ENCODE measurements around the gene XXYLT1.

XXYLT1 gene

DNA sequence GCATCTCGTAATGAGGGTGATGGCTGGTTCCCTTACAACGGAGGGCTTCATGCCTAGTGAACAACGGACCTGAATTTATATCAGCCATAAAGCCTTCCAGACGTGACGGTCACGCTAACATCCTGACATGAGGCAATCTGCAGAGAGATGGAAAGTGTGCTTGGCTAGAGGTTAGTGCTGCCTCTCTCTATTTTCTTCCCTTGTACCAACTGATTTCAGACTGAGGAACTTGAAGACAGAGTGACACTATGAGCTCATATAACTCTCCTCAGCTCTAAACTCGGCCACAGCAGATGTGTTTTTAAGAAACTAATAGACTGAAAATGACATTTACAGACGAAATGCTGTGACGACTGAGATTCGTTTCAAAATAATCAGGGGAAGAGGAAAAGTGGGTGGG is 122.4 kb downstream of the XXYLT1 start:
- no peak for DNase-seq

DNA sequence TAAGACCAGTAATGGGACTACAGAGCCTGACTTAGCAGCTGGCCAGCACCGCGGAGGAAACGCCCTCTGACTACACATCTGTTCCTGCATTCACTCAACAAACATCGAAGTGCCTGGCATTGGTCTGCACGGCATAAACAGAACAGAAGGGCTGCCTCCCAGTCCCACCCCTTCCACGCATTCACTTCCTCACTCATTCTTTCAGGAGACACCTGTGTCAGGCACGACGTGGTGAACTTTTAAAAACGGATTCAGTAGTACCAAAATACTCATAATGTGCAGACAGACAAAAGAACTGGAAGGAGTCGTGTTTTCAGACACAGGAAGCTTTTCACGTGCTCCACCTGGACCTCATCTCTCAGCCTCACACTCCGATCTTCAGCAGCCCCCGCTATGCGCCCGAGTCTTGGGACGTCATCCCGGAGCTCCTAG is 123.3 kb downstream of the XXYLT1 start:
- DNase-seq, result no peak

GRCh38 chr3:195146131-195146530 is 124.8 kb downstream of the XXYLT1 start:
- no peak for DNase-seq

- DNase-seq, result no peak
Observed at GRCh38 chr3:195145579-195145978, 125.4 kb downstream of the XXYLT1 start.

DNA sequence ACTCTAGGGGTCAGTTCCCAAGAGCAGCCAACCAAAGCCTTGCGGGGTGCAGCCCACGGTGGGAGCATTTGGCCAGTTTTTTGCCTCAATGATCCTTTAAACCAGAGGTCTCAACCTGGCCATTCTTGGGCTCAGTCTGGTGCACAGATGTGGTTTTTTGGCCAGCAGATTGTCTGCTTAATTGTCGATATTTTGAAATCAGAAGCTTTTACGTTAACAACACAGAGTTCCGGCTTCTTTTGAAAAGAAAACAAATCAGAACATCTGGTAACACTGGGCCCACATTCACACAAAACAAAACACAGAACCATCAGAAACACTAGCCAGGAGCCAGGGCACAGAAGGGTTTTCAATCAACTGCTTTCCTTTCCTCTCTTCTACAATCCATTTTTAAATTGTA is 127.7 kb downstream of the XXYLT1 start:
- DNase-seq, result no peak

DNA sequence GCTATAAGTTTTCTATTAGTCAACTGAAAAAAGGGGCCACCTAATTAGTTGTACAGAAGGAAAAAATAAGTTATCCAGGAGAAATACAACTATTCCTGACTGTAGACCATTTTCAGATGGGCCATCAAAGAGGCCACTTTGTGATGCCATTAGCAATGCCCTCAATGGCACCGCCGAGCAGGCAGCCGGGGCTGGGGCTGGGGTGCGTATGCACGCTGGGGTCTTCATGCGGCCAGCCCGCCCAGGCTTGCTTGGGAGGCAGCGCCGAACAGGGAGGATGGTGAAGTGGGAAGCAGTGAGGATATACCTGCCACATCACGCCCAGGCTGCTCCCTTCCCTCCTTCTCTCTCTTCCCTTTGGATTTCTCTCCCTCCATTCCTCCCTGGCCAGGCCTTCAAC is 128.4 kb downstream of the XXYLT1 start:
- no peak for DNase-seq

DNA sequence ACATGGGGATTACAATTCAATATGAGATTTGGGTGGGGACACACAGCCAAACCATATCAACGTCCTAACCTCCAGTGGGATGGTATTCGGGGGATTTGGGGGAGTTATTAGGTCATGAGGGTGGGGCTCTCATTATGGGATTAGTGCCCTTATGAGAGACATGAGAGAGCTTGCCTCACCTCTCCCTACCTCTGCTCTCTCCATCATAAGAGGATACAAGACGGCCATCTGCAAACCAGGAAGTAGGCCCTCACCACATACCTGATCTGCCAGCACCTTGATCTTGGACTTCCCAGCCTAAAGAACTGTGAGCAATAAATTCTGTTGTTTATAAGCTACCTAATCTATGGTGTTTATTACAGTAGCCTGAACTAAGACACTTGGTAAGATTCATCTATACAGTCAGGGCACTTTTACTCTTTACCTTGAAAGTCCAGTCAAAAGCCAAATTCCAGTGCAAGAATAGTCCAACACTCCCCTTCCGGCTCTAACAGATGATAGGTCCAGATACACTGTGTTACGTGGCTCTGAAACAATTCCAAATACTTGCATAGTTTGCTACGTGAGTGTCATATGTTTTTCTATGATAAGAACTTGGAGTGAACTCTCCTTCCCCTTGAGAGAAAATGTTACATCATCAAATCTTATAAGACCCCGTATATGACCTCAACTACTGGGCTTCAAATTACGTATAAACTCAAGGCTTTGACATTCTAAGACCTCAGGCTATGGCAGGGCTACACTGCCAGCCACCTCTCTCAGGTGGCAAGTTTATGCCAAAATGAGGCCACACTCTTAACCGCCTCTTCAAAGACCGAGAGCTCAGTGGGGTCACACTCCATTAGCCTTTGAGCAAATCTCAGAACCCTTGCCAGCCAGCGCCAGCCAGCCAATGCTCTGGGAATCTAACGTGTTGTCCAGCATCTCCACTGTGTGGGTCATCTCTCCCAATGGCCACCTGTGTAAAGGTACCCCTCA is 129.9 kb downstream of the XXYLT1 start:
- no peak for DNase-seq

DNA sequence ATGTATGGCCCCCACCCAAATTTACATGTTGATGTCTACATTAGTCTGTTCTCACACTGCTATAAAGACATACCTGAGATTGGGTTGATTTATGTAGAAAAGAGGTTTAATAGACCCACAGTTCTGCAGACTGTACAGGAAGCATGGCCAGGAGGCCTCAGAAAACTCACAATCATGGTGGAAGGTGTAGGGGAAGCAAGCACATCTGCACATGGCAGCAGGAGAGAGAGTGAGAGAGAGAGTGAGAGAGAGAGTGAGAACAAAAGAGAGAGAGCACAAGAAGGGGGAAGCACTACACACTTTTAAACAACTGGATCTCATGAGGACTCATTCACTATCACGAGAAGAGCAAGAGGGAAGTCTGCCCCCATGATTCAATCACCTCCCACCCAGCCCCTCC is 130.5 kb downstream of the XXYLT1 start:
- DNase-seq, result no peak

DNA sequence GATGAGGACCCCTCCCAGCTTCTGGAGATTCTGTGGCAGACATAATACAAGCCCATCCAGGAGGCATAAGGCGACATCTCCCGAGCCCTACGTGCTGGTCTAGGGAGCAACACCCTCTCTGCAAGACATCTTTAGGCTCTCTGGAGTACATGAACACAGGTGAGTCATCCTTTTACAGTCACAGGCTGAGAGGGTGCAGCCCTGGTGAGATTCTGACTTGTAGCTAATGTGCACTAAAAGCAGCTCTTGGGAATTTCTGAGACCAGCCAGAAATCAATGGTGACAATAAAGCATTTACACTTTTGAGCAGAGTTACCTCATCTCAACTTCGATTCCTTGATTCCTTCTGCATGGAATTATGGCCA is 131.1 kb downstream of the XXYLT1 start:
- DNase-seq, result no peak

DNA sequence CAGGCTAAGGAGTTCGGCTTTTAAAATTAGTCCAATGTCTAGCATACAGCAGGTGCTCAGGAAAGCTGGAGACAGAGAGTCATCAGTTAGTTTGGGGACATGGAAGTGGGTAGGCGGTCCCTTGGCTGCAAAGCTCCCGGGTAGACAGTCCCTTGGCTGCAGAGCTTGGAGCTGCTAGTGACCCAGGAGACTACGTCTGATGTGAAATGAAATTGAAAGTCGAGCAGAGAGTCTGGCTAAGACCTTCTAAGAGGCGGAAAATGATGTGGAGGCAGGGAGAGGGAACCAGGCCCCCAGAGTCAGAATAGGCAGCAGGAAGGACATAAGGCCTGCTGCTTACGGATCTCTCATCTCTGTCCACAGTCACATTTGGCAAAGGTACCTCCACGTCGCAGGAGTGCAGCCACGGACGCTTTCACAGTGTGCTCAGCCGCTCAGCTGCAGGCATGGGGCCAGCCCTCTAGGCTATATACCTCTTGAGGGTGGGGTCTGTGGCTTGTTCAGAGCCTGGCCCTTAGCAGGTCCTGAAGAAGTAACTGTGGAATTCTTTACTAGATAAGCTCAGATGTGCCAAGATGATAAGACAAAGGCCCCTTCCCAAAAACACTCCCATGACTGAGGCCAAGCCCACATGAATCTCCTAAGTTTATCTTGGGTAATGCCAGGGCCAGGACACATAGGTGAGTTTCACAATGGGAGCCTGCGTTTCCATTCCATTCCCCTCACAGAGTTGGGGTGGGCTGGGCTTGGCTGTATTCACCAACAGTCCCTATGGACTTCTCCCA is 131.7 kb downstream of the XXYLT1 start:
- DNase-seq, result no peak

GRCh38 chr3:195137638-195138588 is 133.0 kb downstream of the XXYLT1 start:
- no peak for DNase-seq

GRCh38 chr3:195135917-195136316 is 135.0 kb downstream of the XXYLT1 start:
- DNase-seq, result no peak

GRCh38 chr3:195134431-195134830 is 136.5 kb downstream of the XXYLT1 start:
- DNase-seq, result no peak

DNA sequence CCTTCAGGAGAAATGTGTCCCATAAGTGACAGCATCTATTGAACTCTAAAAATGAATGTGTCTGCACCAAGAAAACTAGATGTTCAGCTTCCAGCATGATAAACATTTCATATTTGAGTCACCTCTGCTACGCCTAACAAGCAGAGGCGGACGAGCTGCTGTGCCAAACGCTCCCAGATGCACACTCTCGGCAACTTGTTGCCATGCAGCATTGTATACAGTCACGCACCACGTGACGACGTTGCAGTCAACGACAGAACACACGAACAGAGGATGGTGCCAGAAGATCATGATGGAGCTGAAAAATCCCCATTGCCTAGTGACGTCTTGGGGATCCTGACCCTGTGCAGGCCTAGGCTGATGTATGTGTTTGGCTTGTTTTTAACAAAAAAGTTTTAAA is 137.5 kb downstream of the XXYLT1 start:
- DNase-seq, result no peak

DNA sequence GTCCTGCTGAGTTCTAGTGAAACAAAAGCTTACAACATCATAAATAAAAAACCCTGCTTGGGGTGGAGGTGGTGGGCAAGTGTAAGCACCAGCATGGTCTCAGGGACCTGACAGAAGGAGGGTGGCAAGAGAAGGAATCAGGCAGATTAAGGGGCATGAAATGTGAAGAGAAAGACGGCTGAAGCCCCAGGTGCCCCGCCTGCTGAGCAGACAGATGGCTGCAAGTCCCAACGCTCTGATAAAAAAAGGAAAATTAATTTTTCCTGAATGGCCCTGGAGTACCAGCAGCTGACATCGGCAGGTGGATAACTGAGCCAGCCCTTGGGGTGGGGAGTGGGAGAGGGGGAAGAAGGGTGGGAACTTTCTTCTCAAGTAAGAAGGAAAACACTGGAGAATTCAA is 137.9 kb downstream of the XXYLT1 start:
- no peak for DNase-seq

GRCh38 chr3:195131176-195131575 is 139.8 kb downstream of the XXYLT1 start:
- no peak for DNase-seq

GRCh38 chr3:195129644-195130492 is 141.1 kb downstream of the XXYLT1 start:
- peak; percentile 61 for DNase-seq

DNA sequence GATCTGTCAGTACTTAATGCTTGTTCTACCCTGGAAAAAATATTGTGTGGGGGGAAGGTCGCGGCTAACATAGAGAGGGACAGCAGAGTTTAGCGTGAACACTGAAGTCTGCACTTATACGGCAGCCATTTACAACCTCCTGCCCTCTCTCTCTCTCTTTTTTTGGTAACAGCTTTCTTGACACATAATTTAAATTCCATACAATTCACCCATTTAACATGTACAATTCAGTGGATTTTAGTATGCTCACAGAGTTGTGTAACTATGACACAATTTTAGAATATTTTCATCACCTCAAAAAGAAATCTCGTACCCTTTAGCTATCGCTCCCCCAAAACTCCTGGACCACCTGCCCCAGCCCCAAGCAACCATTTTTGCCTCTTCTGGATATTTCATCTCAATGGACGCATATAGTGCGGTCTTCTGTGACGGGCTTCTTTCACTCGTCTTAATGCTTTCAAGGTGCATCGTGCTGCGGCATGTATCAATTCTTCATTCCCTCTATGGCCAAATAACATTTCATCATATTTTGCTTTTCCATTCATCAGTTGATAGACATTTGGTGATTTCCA is 141.8 kb downstream of the XXYLT1 start:
- no peak for DNase-seq

DNA sequence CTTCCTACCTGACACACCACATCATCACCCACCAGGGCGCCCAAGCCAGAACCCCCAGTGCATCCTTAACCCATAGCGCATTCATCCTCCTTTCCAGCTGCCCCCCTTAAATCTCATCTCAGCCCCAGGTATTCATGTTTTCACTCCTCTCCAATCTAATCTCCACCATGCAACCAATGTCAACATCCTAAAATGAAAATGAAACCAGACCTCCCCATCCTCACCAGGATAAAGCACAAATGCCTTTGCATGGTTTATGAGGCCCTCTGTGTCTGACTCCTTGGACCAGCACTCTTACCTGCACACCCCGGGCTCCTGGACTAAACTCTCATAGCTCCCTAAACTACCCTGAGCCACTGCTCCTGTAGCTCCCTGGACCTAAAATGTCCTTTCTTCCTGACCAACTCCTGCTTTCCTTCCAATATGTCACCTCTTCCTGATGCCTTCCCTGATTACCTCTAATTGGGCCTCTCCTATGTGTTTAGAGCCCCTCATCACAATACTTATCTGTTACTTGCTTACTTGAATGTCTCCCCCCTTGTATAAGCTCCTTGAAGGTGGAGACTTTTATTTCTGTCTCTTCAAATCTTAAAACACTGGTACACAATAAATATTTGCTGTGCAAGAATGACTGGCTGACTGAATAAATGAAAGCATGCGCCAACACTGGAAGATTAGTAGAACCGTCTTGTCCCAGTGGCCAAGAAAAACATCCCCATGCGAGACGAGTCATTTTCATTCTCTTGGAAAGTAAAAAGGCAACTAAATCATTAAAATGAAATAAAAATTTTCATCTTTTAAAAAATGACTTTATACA is 142.5 kb downstream of the XXYLT1 start:
- DNase-seq, result no peak

- no peak for DNase-seq
Observed at GRCh38 chr3:195126056-195126605, 144.8 kb downstream of the XXYLT1 start.
